B cell (primary cell): Measurements from ENCODE around the gene CDC14A.

Source experiments
- EZH2 ChIP-seq: IDR thresholded peaks from 2 replicates; pipeline ENCODE4 v1.6.1; 2012; ENCODE audit warnings: borderline replicate concordance, low read depth, mild to moderate bottlenecking, moderate library complexity, low read length; ENCODE audit not compliant: insufficient read depth, poor library complexity, severe bottlenecking
- TF ChIP-seq, protein P1 (sequence below): fragments of 200-600 bp; IDR thresholded peaks from one replicate; pipeline ENCODE4 v1.8.0; 2022; ENCODE audit warnings: antibody characterized with exemption, mild to moderate bottlenecking

DNA sequence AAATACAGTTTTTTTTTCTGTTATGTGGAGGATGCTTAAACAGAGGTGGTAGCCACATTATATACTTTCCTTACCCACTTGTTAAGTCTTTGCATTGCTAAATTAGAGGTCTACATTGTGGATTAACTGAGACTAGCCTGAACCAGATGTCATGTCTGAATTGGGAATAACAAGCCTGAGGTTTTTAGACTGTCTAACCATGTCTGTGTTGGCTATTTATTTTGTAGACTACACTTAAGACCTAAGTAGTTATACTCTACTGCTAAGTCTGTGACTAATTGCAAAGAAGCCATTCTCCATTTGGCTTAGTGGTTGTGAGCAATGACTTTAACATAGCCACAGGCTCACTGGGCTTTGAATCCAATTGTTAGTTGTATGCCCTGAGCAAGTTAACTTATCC, 45.4 kb downstream of the CDC14A start:
- TF ChIP-seq, protein P1, sequence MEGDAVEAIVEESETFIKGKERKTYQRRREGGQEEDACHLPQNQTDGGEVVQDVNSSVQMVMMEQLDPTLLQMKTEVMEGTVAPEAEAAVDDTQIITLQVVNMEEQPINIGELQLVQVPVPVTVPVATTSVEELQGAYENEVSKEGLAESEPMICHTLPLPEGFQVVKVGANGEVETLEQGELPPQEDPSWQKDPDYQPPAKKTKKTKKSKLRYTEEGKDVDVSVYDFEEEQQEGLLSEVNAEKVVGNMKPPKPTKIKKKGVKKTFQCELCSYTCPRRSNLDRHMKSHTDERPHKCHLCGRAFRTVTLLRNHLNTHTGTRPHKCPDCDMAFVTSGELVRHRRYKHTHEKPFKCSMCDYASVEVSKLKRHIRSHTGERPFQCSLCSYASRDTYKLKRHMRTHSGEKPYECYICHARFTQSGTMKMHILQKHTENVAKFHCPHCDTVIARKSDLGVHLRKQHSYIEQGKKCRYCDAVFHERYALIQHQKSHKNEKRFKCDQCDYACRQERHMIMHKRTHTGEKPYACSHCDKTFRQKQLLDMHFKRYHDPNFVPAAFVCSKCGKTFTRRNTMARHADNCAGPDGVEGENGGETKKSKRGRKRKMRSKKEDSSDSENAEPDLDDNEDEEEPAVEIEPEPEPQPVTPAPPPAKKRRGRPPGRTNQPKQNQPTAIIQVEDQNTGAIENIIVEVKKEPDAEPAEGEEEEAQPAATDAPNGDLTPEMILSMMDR: no peak
- TF ChIP-seq EZH2: no peak
